Measurements from ENCODE around the gene FMC1.

Gene FMC1

DNA sequence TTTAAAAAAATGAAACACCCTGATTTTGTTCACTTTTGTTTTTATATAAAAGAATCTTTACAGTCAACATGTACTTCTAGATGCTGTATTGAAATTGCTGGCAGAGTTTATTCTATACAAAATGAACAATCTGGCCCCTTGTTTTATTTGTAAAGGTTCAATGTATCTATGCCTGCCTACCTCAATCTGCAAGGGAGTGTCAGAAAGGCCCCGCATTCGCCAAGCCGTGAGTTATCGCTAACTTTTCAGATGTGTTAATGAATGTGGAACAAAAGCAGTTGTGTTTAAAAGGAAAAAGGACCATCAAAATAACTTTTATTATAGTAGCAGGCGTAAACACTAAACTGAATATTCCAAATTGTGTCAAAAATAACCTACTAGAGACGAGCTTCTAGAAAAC, 33.1 kb downstream of the FMC1 start:
- peaks cover 9% of the 10 kb centered on the region; the same call in 1 of the 2 replicates for H3K36me3 ChIP-seq (ENCODE audit: control insufficient read depth, insufficient read depth, low read length)
- no peaks in the 10 kb centered on the region; the same call in 1 of the 2 replicates for H3K4me1 ChIP-seq (ENCODE audit: control insufficient read depth, insufficient read depth, low read length)
- no peaks in the 10 kb centered on the region for H3K9me3 ChIP-seq (ENCODE audit: control insufficient read depth, insufficient read depth, low read length)
- H3K4me3 ChIP-seq (ENCODE audit: low read length) = no peak overlapping the region
- no peak for DNase-seq (ENCODE audit: low read depth, low spot score)
- no peaks in the 10 kb centered on the region for H3K27me3 ChIP-seq (ENCODE audit: control insufficient read depth, insufficient read depth, low read length)
- H3K27ac ChIP-seq (ENCODE audit: low read length) = no peak overlapping the region
- WGBS (ENCODE audit: insufficient coverage, insufficient read length) = no CpG with 5 or more reads among the region's 6 CpGs

DNA sequence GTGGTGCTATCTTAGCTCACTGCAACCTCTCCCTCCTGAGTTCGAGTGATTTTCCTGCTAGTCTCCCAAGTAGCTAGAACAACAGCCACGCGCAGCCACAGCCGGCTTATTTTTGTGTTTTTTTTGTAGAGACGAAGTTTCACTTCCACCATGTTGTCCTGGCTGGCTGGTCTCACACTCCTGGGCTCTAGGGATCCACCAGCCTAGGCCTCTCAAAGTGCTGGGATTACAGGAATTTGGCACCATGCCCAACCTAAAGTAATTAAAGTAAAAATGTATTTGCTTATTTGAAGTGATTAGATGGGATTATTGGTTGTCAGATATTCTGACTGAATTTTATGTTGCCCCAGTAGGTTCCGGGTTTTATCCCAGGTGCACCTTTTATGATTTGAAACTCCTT, 41.3 kb downstream of the FMC1 start:
- no peaks in the 10 kb centered on the region for H3K27me3 ChIP-seq (ENCODE audit: control insufficient read depth, insufficient read depth, low read length)
- no peaks in the 10 kb centered on the region for H3K4me1 ChIP-seq (ENCODE audit: control insufficient read depth, insufficient read depth, low read length)
- H3K27ac ChIP-seq (ENCODE audit: low read length) = no peak overlapping the region
- H3K4me3 ChIP-seq (ENCODE audit: low read length) = no peak overlapping the region
- no peaks in the 10 kb centered on the region for H3K9me3 ChIP-seq (ENCODE audit: control insufficient read depth, insufficient read depth, low read length)
- no CpG with 5 or more reads among the region's 6 CpGs for WGBS (ENCODE audit: insufficient coverage, insufficient read length)
- peaks cover 10% of the 10 kb centered on the region; the same call in 1 of the 2 replicates for H3K36me3 ChIP-seq (ENCODE audit: control insufficient read depth, insufficient read depth, low read length)
- DNase-seq (ENCODE audit: low read depth, low spot score) = no peak

GRCh38 chr7:139384611-139385010, 43.5 kb downstream of the FMC1 start:
- Histone ChIP-seq H3K27ac (ENCODE audit: low read length) (no peak overlapping the region), H3K4me3 (ENCODE audit: low read length) (no peak overlapping the region), H3K4me1 (ENCODE audit: control insufficient read depth, insufficient read depth, low read length) (no peaks in the 10 kb centered on the region), H3K9me3 (ENCODE audit: control insufficient read depth, insufficient read depth, low read length) (no peaks in the 10 kb centered on the region), H3K27me3 (ENCODE audit: control insufficient read depth, insufficient read depth, low read length) (no peaks in the 10 kb centered on the region), H3K36me3 (ENCODE audit: control insufficient read depth, insufficient read depth, low read length) (peaks cover 1% of the 10 kb centered on the region; the same call in 1 of the 2 replicates)
- DNase-seq (ENCODE audit: low read depth, low spot score) = no peak
- no CpG with 5 or more reads among the region's 3 CpGs for WGBS (ENCODE audit: insufficient coverage, insufficient read length)

- no peaks in the 10 kb centered on the region for H3K27me3 ChIP-seq (ENCODE audit: control insufficient read depth, insufficient read depth, low read length)
- no peaks in the 10 kb centered on the region for H3K9me3 ChIP-seq (ENCODE audit: control insufficient read depth, insufficient read depth, low read length)
- H3K36me3 ChIP-seq (ENCODE audit: control insufficient read depth, insufficient read depth, low read length) = no peaks in the 10 kb centered on the region
- no peaks in the 10 kb centered on the region for H3K4me1 ChIP-seq (ENCODE audit: control insufficient read depth, insufficient read depth, low read length)
- H3K27ac ChIP-seq (ENCODE audit: low read length) = no peak overlapping the region
- no peak overlapping the region for H3K4me3 ChIP-seq (ENCODE audit: low read length)
- no peak for DNase-seq (ENCODE audit: low read depth, low spot score)
- whole genome bisulfite sequencing (ENCODE audit: insufficient coverage, insufficient read length) = no CpG with 5 or more reads among the region's 5 CpGs
These were observed 46.5 kb downstream of the FMC1 start for GRCh38 chr7:139387594-139387993.

GRCh38 chr7:139389091-139389490, 48.0 kb downstream of the FMC1 start:
- Histone ChIP-seq H3K27ac (ENCODE audit: low read length) (no peak overlapping the region), H3K4me1 (ENCODE audit: control insufficient read depth, insufficient read depth, low read length) (no peaks in the 10 kb centered on the region), H3K36me3 (ENCODE audit: control insufficient read depth, insufficient read depth, low read length) (no peaks in the 10 kb centered on the region), H3K27me3 (ENCODE audit: control insufficient read depth, insufficient read depth, low read length) (no peaks in the 10 kb centered on the region), H3K4me3 (ENCODE audit: low read length) (no peak overlapping the region), H3K9me3 (ENCODE audit: control insufficient read depth, insufficient read depth, low read length) (no peaks in the 10 kb centered on the region)
- no CpG with 5 or more reads among the region's 3 CpGs for WGBS (ENCODE audit: insufficient coverage, insufficient read length)
- DNase-seq (ENCODE audit: low read depth, low spot score) = no peak

GRCh38 chr7:139389774-139390173, 48.6 kb downstream of the FMC1 start:
- H3K4me1 ChIP-seq (ENCODE audit: control insufficient read depth, insufficient read depth, low read length) = no peaks in the 10 kb centered on the region
- no peaks in the 10 kb centered on the region for H3K36me3 ChIP-seq (ENCODE audit: control insufficient read depth, insufficient read depth, low read length)
- WGBS (ENCODE audit: insufficient coverage, insufficient read length) = no CpG with 5 or more reads among the region's 2 CpGs
- no peak overlapping the region for H3K4me3 ChIP-seq (ENCODE audit: low read length)
- H3K27ac ChIP-seq (ENCODE audit: low read length) = no peak overlapping the region
- H3K27me3 ChIP-seq (ENCODE audit: control insufficient read depth, insufficient read depth, low read length) = no peaks in the 10 kb centered on the region
- no peaks in the 10 kb centered on the region for H3K9me3 ChIP-seq (ENCODE audit: control insufficient read depth, insufficient read depth, low read length)
- DNase-seq (ENCODE audit: low read depth, low spot score) = no peak

GRCh38 chr7:139393621-139394211, 52.6 kb downstream of the FMC1 start:
- H3K4me1 ChIP-seq (ENCODE audit: control insufficient read depth, insufficient read depth, low read length) = no peaks in the 10 kb centered on the region
- WGBS (ENCODE audit: insufficient coverage, insufficient read length) = no CpG with 5 or more reads among the region's 1 CpG
- no peaks in the 10 kb centered on the region for H3K27me3 ChIP-seq (ENCODE audit: control insufficient read depth, insufficient read depth, low read length)
- H3K9me3 ChIP-seq (ENCODE audit: control insufficient read depth, insufficient read depth, low read length) = no peaks in the 10 kb centered on the region
- no peak overlapping the region for H3K27ac ChIP-seq (ENCODE audit: low read length)
- no peak for DNase-seq (ENCODE audit: low read depth, low spot score)
- no peaks in the 10 kb centered on the region for H3K36me3 ChIP-seq (ENCODE audit: control insufficient read depth, insufficient read depth, low read length)
- H3K4me3 ChIP-seq (ENCODE audit: low read length) = no peak overlapping the region

DNA sequence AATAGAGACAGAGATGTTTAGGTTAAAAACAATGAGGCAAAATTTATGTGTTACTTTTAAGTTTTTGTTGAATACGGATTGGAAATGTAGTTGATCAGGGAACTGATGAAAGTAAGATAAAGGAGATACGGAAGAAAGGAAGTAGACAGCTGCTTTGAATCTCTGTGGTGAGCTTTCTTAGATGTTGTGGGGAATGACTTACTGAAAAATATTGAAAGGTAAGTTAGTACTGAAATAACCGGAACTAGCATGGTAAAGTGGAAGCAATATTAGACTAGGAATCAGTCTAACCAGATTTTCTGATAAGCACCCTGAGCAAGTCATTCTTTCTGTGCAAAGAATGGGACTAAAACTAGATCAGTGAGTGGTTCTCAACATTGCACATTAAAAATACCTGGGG, 53.4 kb downstream of the FMC1 start:
- no peaks in the 10 kb centered on the region for H3K27me3 ChIP-seq (ENCODE audit: control insufficient read depth, insufficient read depth, low read length)
- 100% methylated on average over 2 of the region's 3 CpGs for WGBS (ENCODE audit: insufficient coverage, insufficient read length)
- DNase-seq (ENCODE audit: low read depth, low spot score) = no peak
- no peaks in the 10 kb centered on the region for H3K4me1 ChIP-seq (ENCODE audit: control insufficient read depth, insufficient read depth, low read length)
- no peaks in the 10 kb centered on the region for H3K9me3 ChIP-seq (ENCODE audit: control insufficient read depth, insufficient read depth, low read length)
- H3K27ac ChIP-seq (ENCODE audit: low read length) = no peak overlapping the region
- H3K4me3 ChIP-seq (ENCODE audit: low read length) = no peak overlapping the region
- H3K36me3 ChIP-seq (ENCODE audit: control insufficient read depth, insufficient read depth, low read length) = no peaks in the 10 kb centered on the region
